CD4-positive, alpha-beta T cell treated with Interleukin-2 at 100 ng/mL for 4 hours (primary cell): Measurements from ENCODE around the gene VTI1A.
"Not testable (repeated sequence)": the region's sequence is repeated elsewhere in the genome, so short reads cannot be mapped to it uniquely, and the experiment has no call there.

Source experiments
- DNase-seq: peaks from one replicate; pipeline ENCODE4 v3.0.0-alpha.2; 2020; ENCODE audit warnings: low spot score

The VTI1A gene

DNA sequence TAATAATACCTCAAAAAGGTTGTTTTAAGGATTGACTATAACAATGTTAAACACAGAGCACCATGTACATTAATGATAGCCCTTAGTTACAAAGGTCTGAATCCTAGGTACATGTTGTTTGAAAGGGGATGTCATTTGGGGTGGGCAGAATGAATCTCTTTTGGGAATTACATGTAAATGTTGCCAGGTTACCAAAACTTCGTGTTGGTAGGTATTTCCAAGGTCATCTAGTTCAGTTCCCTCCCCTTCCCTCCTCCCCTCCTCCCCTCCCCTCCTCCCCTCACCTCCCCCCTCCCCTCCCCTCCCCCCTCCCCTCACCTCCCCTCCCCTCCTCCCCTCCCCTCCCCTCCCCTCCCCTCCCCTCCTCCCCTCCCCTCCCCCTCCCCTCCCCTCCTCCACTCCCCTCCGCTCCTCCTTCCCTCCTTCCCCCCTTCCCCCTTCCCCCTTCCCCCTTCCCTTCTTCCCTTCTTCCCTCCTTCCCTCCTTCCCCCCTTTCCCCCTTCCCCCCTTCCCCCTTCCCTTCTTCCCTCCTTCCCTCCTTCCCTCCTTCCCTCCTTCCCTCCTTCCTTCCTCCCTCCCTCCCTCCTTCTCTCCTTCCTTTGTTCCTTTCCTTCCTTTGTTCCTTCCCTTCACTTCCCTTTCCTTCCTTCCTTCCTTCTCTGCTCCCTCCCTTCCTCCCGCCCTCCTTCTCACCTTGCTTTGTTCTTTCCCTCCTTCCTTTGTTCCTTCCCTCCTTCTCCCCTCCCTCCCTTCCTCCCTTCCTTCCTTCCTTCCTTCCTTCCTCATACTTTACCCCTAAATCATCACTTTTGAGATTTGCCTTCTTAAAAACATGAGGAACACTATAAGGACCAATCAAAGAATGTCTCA lies 8.1 kb downstream of the VTI1A start:
- no peak for DNase-seq

DNA sequence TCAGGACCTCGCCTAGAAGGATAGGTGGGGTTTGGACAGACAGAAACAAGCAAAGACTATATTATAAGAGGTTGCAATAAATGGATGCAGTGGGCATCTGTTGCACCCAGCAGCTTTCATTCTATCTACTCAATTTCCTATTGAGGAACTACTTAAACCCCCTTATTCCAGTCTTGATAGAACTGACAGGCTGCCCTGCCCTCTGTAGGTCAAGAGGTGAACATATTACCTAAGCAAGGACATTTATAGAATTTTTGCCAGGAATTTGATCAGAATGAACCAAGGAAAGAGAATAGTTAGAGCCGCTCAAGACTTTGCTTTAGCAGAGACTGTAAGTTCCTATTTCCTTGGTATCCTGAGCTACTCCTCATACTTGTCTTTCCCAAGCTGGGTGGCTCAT lies 9.5 kb downstream of the VTI1A start:
- DNase-seq, result no peak

DNA sequence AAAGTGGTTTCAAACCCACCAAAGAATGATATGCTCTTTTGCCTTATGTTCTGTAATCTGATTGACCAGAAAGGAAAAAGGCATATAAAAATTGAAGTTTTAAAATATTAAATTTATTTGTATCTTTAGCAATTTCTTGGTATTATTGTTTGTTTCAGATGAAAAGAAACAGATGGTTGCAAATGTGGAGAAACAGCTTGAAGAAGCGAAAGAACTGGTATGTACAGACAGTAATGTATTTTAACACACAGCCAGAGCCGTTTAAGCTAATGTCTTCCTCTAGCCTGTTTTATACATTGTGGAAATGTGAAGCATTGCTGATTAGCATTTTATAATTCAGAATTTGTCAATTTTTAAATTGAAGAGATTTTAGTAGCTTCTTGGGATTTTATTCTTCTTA lies 13.4 kb downstream of the VTI1A start:
- DNase-seq, result no peak

DNA sequence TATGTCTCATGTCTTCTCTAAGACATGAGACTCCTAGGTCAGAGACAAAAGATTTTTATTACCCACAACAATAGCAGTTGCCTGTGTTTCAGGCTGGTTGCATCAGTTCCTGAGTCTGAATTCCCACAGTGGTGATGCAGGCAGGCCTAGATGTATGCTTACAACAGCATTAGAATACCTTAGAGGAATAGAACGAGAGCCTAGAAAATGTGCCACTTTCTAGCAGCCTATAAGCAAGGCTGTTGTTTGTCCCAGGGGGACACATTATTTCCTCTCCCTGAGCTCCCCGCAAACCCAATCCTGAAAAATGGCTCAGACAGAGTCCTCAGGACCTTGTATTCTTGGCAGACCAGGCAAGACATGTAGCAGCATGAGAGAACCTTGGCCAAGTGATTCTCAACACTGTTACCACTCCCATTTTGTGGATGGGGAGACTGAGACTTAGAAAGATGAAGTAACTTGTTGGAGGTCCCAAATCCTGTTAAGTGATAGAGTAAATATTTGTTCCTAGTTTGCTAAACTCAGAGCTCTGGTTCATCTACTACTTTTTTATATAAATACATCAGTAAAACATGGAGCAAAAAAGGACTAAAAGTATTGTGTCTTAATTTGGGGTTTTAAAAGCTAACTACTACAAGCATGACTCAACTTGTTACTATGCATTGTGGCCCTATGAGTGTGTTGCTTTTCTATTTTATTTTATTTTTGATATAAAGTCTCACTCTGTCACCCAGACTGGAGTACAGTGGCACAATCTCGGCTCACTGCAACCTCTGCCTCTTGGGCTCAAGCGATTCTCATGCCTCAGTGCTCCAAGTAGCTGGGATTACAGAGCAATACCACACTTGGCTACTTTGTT lies 14.2 kb downstream of the VTI1A start:
- no peak for DNase-seq

DNA sequence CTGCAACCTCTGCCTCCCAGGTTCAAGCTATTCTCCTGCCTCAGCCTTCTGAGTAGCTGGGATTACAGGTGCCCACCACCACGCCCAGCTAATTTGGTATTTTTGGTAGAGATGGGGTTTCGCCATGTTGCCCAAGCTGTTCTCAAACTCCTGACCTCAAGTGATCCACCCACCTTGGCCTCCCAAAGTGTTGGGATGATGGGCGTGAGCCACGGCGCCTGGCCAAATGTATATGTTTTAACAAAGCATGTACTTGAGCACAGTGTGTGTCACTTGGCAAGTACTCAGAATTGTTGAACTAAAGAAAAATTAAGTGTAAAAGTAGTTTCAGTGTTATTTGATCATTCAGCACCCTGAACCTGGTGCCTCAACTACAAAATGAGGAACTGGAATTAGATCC lies 17.1 kb downstream of the VTI1A start:
- not testable (repeated sequence) for DNase-seq

DNA sequence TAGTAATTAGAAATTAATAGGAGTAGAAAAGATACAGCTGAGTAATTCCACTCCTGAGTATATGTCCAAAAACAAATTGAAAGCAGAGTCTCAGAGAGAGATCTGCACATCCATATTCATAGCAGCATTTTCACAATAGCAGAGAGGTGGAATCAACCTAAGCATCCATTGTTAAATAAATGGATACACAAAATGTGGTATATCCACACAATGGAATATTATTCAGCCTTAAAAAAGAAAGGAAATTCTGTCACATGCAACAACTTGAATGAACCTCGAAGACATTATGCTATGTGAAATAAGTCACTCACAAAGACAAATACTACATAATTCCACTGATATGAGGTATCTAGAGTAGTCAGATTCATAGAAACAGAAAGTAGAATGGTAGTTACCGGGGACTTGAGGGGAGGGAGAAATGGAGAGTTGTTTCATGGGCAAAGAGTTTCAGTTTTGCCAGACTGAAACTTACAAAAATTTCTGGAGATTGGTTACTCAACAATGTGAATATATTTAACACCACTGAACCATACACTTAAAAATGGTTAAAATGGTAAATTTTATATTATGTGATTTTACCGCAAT lies 18.4 kb downstream of the VTI1A start:
- no peak for DNase-seq

DNA sequence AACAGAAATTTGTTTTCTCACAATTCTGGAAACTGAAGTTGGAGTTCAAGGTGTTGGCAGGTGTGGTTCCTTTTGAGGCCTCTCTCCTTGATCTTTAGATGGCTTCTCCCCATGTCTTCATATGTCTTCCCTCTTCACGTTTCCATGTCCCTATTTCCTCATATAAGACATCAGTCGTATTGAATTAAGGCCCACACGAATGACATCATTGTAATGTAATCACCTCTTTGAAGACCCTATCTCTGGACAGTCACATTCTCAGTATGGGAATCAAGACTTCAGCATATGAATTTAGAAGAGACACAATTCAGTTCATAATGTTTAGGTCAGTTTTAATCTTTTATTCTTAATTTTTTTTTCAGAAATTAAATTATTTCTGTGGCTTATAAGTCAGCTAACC lies 19.8 kb downstream of the VTI1A start:
- no peak for DNase-seq

DNA sequence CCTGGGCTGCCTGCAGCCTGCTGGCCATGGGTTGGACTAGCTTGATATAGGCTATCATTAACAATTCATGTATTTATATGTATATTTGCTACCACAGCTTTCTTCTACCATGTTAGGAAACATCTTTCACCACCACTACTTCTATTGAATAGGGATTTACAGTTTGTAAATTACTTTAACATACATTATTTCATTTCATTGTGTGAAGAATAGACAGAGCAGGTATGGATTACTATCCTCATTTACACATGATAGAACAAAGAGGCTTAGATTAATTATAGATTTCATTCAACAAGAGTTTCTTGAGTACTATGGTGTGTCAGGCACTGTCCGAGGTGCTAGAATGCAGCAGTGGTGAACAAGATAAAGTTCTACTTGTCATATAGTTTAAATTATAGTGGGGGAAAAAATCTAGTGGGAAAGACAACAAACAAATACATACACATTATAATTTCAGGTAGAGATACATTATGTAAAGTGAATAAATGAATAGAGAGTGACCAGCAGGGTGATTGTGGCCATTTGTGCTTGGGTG lies 20.6 kb downstream of the VTI1A start:
- DNase-seq, result no peak

DNA sequence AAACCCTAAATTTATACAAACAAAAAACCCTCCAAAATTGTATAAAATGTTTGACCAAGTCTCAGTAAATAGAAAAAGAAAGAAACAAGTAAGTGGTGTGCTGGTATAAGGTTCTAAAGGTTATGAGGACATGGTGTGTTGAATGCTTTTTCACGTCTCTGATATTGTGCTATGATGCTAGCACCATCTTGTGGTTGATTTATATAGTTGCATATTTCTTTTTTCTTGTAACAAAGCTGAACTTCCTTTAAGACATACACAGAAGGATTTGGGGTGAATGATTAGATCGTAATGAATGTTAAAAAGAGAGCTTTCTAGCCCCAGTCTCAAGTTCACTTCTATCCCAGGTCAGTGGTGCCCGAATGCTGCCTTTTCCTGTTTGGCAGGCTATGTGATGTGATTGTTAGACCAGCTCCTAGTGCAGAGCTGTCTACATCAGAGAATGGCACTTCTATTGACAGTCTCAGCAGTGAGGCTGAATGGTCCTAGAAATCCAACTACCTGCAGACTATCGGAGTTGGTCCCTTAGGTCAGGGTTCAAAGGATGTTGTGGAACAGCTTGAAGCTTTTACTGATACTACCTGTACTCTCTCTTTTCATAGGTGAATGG lies 25.0 kb downstream of the VTI1A start:
- DNase-seq, result peak; percentile 53

DNA sequence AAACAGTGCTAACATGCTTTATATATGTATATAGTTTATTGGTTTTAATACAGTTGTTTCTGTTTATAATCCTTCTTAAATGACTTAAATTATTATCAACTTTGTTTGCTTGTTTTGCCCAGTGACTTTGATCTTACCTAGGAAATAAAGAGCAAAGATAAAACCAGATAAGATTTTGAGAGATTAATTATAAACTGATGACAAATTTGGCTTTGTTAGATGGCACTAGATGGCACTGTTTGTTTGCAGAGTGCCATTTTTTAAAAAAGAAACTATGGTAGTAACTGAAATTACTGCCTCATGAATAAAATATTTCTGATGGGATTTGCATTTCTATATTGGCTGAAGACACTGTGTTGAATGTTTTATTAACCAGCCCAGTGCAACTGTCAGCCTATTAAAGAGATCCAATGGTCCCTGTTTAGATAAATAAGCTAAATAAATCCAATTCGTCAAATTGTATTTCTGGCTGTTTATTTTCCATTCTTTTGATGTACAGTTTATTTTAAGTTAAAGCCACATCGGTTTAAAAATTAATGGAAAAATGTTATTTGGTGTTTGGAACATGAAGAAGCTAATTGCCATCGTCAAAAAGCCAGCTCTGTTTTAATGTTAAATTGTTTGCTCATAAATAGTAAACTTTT lies 28.7 kb downstream of the VTI1A start:
- peak; percentile 12 for DNase-seq

DNA sequence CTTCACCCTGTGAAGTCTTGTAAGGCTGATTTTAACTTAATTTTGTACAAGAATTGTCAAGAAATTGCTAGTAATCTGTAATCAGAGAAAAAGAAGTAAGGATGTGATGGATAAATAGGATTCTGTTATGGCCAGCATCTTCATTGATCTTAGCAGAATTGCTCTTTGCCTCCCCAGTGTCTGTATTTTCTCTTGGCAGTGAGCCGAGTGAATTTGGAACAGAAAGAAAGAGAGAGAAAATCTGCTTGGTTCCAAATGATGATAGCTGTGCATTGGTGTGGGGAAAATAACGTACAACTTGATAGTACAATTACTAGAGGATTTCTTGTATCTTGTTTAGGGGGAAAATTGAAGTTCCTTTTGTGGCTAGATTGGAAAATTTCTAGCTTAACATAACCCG lies 34.6 kb downstream of the VTI1A start:
- no peak for DNase-seq

DNA sequence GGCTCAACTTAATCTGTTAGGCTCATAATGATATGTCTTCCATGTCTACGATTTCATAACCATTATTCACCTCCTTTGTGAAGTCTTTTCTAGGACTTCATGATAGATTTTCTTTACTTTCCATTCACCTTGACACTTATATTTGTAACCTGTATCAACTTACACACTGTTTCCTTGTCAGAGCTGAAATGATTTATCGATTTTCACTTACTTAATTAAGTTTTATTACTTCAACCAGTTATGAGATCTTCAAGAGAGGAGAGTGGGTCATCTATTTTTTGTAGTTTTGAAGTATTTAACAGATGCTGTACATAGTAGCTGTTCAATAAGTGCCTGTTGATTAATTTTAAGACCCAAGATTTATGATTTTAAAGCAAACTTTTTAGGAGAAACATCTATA lies 37.4 kb downstream of the VTI1A start:
- DNase-seq, result no peak

DNA sequence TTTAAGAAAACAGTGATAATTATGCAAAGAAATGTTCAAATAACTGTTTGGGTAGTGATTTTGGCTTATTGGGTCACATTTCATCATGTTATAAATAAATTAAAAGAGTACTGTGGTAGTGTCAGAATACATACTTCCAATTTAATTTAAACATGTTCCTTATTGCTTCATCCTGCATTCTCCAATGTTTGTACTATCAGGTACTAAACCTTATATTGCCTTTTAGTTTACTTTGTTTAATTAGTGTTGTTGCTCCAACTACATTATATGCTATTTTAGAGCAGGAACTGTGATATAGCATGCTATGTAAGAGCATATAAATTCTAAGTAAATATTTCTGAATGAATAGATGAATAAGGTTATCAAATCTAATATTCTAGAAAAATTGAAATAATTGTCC lies 40.9 kb downstream of the VTI1A start:
- DNase-seq, result no peak

DNA sequence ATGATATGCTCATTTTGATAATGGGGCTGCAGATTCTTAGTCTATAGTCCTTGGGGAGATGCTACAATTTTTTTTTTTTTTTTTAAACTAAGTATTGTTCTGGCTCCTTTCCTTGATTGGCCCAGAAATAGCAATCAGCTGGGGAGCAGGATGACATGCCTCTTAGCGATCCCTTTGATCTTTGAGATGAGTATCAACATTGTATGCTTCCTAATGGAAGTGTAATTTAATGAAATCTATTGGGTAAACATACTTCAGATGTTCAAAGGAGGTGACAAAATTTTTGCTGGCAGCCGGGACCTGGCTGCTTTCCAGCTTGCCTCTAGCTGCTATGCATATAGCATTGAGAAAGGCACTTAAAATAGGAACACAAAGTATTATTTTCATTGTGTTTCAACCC lies 43.5 kb downstream of the VTI1A start:
- no peak for DNase-seq

DNA sequence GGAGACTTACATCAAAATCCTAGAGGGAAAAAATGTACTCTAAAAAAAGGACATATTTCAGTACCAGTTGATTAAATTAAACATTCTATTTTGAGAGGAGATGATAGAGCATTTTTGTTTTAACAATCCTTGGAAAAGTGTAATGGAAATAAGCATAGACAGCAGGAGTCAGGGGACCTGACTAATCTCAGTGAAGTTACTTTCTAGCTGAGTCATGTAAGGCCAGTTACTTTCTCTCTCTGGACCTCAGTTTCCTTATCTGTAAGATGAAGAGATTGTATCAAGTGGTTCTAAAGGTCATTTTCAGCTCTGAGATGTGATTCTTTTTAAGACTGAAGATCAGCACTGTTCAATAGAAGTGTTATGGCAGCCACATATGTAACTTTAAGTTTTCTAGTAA lies 44.1 kb downstream of the VTI1A start:
- no peak for DNase-seq

DNA sequence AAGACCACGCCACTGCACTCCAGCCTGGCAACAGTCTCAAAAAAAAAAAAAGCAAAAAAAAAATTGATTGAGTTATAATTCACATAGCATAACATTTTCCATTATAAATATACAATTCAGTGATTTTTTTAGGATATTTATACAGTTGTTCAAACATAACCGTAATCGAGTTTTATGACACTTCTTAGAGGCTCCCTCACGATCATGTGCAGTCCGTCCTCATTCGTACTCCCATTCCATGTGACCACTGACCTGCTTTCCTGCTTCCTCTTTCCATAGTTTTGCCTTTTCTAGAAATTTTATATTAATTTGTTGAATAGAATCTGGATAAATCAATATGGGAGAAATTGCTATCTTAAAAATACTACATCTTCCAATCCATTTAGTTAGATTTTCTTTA lies 45.7 kb downstream of the VTI1A start:
- DNase-seq, result no peak

DNA sequence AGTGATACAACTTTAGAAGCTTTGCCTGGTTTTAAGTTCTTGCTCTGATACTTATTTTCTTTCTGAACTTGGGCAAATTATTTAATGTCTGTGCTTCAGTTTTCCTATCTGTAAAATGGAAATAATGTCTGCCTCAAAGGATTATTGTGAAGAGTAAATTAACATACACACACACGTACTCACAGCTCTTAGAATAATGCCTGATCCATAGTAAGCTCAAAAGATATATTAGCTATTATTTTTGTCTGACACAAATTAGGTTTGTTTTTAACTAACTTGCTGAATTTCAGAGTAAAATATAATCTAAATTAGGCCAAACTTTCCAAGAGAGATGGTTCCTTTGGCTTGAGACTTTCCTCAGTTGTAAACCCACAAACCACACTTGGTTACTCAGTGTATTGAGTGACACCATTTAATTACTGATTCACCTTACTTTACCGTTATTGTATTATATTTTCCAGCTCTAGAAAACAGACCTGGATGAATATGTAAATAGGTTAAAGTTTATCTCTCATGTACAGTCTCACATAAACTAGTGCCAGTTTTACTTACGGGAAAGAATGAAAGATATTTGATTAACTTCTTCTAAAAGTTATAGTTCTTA lies 50.4 kb downstream of the VTI1A start:
- DNase-seq, result no peak

DNA sequence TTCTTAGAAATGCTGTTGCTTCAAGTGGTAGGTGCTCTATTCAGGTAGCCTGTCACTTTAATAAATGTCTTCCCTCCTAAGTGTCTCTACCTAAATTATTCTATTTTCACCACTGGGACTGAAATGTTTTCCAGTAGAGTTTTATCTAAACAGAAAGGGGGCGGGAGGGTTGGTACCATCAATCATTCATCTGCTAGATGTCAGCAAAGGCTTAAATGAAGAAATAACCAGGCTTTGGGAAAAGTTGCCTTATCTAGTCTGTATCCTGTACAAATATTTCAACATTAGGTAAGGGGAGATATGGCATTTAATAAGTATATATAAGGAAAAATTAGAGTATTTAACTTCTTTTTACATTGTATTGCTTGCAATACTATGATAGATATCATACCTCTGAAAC lies 51.8 kb downstream of the VTI1A start:
- DNase-seq, result no peak

DNA sequence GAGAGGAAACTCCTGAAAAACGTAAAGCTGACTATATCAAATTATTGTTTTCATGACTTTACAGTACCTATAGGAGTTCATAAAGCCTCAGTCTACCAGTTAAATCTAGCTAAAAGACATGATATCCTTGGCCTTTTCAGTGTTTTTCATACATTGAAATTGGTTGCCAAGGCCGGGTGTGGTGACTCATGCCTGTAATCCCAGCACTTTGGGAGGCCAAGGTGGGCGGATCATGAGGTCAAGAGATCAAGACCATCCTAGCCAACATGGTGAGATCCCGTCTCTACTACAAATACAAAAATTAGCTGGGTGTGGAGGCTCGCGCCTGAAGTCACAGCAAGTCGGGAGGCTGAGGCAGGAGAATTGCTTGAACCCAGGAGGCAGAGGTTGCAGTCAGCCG lies 53.0 kb downstream of the VTI1A start:
- DNase-seq, result not testable (repeated sequence)

DNA sequence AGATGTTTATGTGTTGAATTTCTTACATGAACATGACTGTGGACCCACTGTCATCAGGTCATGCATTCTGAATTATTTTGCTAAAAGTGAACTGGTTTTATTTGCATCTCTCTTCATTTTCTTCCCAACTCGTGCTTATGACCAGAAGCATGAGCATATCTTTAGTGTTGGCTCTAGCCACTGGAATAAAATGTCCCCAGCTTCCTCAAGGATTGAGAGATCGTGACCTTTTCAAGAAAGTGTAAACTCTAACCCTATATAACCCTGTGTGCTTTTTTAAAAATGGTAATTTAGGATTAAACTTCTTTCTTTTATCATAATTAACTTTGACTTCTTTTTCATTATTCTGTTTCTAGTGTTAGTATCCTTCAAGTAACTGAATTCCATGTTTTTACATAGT lies 55.5 kb downstream of the VTI1A start:
- no peak for DNase-seq

DNA sequence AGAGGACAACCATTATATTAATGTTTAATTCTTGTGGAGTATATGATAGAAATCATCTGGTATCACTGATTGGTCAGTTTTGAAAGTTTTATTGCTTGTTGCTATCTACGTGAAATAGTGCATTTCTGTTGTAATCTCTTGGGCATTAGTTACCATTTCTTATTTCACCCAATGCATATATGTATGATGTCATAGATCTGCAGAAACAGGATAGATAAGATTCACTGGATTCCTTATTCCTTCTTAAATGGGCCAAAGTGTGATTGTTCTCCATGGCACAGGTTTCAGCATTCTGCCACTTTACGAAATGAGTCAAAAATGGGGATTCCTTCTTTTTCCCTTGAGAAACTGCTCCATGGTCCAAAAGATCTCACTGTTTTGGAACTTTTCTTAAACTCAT lies 56.6 kb downstream of the VTI1A start:
- no peak for DNase-seq
